T-helper 9 cell (primary cell): ENCODE measurements around the gene KRT71.

Experiments
- DNase-seq: peaks from one replicate; pipeline ENCODE4 v3.0.0-alpha.2; 2020

The KRT71 gene

DNA sequence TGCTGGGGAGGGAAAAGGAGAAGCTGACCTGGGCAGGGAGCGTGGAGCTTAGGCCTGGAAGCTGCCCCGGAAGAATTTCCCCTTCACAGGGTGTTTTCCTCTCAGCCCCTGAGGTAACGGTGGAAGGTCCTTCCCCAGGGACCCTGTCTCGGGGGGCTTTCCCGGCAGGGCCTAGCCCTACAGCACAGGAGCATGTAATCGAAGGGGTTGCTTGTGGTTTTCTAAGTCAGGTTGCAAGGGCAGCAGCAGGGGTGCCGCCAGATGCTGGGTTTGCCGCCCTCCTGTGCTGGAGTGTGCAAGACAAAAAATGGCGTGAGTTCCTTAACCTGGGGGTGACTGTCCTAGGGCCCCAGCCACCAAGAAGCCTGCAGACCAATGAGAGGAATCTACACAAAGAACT lies 22.3 kb upstream of the KRT71 start:
- no peak for DNase-seq

DNA sequence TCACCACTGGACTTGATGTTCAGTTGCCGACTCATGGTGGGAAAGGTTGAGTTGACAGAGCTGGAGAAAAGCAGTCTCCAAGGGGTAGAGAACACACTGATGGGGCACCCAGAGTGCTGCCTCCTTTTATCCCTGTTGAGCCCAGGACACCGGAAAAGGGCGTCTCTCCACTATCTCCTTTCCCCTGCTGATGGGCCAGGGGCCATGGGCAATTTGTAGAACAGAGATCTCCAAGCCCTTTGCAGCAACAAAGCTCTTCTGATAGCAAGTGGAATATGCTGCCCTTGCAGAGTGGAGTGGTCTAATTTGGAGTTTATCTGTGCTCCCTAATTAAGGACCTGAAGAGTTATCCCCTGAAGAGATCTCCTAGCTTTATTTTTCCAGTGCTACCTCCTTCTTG lies 20.8 kb upstream of the KRT71 start, which contains the start of gene KRT74:
KRT74 (minus strand) TSS at position 101 of the 400 bp plus-strand sequence; CDS start at position 35, 66 bp downstream.
- no peak for DNase-seq

DNA sequence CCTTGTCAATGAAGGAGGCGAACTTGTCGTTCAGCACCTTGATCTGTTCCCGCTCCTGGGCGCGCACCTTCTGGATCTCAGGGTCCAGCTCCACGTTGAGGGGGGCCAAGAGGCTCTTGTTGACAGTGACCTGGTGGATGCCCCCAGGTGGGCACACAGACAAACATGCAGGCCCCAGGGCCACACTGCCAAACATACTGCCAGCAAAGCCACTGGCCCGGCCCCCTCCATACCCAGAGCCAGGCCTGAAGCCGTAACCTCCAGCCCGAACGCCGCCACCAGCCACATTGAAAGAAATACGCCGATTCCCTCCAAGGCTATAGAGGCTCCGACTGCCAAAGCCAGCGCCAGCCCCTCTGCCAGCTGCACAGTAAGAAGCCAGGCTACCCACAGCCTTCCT lies 20.4 kb upstream of the KRT71 start:
- DNase-seq, result no peak

DNA sequence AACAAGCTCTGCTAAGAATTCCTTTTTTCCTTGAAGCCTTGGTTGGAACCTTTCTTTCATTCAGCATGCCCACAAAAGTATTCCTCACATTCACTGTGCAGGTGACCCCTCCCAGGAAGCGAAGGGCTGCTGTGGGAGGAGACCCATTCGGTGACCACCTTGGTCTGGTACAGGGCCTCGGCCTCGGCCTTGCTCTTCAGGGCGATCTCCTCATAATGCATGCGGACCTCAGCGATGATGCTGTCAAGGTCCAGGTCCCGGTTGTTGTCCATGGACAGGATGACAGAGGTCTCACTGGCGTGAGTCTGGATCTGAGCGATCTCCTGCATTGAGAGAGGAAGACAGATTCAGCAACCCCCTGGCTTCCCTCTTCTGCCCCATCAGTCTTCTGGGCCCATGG lies 17.6 kb upstream of the KRT71 start:
- no peak for DNase-seq

DNA sequence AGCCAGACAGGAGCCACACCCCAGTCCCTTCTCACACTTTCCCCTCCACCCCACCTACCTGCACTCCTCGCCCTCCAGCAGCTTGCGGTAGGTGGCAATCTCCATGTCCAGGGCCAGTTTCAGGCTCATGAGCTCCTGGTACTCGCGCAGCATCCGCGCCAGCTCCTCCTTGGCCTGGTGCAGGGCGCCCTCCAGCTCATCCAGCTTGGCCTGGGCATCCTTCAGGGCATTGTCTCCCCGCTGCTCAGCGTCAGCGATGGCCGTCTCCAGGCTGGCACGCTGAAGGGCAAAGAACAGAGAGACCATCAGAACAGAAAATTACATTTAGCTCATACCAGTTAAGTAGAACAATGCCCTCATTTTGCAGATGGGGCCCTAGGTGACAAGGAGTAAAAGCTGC lies 15.2 kb upstream of the KRT71 start:
- DNase-seq, result no peak

DNA sequence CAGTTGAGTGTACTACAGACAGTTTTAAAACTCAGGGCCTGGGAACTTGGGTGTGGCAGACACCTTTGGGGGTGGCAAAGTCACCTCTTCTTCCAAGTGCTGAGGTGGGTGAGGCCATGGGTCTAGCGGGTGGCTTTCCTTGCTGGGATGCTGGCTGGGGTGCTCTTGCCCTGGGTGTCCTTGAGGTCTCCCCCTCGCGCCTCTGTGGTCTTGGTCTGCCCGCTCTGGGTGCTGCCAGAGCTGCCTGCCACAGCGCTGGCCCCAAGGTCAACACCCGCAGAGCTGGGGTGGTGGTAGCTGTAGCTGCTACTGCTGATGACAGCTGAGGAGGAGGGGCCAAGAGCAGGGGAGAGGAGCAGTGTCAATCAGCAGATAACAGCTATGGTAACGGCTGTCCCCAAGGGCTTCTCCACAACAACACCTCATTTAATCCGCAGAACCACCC lies 13.9 kb upstream of the KRT71 start:
- DNase-seq, result no peak

DNA sequence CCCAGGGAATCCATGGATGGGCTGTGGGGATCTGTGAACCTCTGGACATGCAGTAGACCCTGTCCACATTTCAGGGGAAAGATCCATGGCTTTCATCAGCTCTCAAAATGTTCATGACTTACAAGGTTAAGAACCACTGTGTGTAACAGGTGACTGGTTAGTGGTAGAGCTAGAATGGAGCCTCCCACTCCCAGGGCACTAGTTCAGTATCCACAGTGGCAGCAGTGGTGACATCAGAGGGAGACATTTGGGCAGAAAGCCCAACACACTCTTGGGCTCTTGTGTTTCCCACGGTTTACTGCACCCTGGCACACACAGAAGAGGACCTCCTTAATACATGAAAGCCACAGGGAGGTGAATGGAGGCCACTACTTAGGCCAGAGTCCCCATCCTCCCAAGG lies 11.6 kb upstream of the KRT71 start:
- no peak for DNase-seq

DNA sequence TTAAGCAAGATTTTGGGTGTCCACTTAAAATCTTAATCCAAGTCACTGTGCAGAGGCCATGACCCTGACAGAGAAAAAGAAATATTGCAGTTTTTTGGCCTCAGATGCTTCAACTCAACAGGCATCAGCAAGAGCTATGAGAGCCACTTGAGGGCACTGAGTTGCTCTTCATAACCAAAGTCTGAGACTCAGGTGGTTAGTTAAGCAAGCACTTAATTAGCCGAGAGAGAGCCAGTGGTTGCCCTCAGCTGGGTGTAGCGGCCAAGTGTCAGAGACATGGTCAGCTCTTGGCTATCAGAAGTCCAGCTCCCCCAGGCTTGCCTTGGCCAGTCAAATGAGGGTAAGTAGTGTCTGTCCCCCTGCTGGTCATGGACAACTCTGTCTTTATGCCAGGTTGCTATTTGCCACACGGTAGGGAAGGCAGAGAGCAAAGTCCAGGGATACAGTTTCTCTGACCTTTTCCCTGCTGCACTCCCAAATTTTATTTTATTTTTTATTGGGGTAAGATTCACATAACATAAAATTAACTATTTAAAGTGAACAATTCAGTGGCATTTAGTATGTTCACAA lies 9.0 kb upstream of the KRT71 start:
- DNase-seq, result no peak

DNA sequence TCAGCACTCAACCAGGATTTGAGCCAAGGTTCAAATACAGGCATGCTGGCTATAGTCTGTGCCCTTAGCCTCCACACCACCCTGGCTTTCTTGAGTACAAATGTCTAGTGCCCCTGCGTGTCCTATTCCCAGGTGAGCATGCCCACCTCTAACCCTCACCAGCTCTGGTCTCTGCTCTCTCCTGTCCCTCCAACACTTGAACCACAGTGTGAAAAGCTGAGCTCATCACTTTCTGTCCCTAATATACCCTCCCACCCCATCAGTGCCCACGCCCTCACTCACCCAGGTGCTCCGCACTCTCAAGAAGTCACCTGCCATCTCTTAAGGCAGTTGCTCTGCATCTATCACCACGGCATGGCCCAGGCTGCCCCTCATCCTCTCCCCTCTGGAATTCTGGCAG lies 7.0 kb upstream of the KRT71 start:
- no peak for DNase-seq

DNA sequence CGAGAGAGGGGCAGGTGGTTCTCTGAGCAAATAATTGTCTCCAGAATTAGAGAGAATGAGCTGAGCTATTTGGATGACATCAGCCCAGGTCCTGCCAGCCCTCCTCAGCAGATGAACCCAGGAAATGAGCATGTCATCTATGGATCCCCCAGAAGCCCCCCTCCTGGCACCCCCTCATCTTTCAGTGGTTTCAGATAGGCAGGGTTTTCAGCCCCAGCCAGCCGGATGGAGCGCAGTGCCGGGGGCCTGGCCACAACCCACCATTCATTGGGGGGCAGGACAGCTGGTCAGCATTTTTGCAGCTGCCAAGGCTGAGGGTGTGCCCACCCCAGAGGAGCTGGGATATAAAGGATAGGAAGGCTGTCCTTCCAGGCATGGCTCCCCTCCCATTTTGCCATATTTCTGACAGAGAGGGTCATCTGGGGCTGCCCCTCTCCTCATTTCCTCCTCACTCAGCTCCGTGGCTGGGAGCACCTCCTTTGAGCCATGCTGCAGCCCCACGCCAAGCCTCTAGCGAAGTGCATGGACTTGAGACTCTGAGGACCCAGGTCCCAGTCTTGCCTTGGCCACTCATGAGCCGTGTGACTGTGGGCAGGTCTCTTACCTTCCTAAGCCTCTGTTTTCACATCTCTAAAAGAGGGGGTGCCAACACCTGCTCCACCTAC lies 6.0 kb upstream of the KRT71 start:
- no peak for DNase-seq

DNA sequence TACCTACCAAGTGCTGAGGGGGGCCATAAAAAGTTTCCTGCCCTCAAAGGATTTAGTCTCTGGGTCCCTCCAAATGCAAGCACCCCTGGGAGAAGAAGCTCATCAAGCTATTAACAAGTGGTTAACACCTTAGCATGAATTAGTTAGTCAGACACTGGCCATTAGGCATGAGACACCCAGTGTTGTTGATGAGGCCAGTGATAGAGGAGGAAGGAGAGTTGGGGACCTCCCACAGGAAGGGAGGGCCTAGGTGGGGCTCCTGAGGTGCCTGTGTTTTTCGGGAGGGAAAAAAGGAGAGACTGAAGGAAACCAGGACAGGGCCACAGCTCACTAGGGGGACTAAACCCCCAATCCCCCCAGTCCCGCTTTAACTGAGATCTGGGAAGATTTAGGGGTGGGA lies 4.5 kb upstream of the KRT71 start:
- DNase-seq, result no peak

DNA sequence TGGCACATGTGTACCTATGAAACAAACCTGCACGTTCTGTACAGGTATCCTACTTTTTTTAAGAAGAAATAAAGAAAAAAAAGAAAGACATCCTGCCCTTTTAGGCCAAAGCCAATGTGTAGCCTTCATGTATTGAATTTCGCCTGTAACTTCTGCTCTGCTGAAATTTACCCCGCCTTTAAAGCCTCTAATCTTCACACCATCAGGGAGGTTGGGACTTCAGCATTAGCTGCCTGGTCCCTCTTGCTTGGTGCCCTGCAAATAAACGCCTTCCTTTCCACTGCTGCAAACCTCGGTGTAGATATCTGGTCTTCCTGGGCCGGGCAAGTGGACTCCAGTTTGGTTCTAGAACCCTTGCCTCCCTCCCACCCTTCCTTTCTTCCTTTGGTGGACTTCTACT lies 2.6 kb upstream of the KRT71 start:
- DNase-seq, result no peak

DNA sequence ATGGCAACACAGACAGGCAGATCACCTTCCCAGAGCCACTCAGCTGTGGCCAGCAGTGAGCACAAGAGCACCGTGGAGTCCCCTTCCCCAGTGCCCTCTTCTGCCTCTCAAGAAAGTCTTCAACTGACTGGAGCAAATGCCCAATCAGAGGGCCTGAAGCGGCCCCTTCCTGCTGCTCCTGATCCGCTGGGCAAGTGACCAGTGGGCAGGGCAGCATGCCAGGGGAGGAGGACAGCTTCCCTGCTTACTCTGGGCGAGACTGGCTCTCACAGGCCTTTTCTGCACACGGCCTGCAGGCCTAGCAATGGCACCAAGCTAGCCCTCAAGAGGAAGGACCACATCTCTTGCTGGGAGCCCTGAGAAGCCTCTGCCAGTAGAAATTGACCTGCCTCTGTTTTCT lies 890 bp downstream of the KRT71 start:
- no peak for DNase-seq

DNA sequence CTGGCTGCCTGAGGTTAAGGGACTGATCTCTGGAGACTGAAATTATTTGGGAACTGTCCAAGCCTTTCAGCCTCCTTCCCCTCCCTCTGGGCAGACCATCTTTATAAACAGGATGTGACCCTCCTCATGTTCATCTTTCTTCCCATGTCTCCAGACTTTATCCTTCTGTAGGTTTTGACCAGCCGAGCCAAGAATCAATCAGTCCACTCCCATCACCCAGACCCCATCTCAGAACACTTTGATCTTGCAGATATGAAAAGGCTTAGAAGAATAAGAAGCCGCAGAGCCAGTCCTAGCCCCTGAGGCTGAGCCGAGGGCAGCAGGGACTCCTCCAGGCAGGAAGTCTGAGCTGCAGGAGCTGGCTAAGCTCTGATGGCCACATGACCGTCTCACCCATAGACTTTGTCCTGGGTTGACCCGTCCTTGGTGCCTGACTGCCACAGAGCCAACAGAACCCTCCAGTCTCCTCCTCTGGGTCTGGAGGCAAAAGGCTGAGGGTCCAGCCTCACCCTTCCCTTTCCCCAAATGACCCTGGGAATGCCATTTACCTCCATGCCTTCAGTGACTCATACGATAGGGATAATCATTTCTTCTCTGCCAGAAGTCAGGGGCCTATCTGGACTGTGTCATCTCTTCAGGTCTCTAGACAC lies 1.6 kb downstream of the KRT71 start:
- DNase-seq, result no peak

DNA sequence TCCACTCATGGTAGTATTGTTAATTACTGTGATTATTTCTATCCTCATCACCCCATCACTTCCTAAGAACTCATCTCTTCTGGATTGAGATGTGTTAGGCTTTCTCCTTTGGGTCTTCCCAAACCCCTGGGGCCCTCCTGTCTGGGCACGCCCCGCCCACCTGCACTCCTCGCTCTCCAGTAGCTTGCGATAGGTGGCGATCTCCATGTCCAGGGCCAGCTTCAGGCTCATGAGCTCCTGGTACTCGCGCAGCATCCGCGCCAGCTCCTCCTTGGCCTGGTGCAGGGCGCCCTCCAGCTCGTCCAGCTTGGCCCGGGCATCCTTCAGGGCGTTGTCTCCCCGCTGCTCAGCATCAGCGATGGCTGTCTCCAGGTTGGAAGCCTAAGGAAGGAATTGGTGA lies 6.8 kb downstream of the KRT71 start:
- DNase-seq, result no peak

DNA sequence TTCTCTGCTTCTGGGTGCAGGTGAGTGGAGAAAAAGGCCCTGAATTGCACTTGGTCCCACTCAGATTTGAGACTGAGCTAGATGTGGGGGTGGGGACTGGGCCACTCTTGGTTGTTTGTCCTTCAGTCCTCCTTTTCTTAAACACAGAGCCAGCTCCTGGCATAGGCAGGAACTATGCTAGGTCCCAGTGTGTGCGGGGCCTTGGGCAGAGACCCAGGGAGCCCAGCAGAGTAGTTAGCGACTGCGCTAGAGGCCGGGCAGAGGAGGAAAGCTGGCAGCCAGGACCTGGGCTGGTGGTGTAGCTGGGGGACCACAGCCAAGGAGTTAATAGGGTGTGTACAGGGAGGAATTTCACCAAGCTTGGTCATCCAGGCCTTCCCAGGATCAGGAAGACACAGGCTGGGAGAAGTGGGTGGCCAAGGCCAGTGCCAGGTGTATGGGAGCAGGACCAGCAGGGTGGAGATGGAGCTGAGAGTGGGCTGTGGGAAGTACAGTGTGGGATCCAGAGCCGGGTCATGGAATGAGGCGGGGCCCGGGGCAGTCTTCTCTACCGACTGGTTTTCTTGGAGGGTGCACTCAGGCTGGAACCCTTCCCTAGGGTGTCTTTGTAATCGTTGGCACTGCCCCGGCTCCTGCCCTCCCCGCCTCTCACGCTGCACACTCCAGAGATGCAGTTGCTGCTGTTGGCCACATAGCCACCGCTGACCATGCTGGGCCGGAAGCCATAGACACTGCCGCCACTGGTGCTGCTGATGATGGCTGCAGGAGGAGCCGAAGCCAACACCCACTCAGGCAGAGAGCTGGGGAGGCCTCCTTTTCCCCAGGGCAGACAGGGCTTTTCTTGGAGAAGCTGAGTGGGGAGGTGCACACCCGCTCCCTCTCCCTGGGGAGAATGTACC lies 8.7 kb downstream of the KRT71 start:
- no peak for DNase-seq

DNA sequence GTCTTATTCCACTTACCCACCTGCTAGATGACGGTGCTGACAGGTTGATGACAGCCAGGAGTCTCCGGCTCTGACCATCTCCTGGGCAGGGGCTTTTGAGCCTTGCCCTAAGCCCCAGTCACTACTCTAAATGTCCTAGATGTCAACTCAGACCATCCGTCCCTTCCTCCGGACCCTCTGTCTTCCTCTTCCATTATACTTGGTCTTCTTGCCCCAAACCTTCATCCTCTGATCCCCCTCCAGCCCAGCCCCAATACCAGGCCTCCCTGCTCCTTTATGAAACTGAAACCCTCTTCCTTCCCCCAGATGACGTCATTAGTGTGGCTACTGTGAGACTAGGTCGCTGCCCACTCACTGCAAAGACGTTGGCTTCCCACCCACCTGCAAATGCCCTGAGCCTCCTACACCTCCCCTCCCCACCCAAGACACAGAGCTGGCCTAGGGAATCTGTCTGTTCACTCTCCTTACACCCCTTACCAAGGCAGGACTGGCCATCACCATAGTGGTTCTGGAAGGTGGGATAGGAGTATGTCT lies 10.1 kb downstream of the KRT71 start:
- no peak for DNase-seq

DNA sequence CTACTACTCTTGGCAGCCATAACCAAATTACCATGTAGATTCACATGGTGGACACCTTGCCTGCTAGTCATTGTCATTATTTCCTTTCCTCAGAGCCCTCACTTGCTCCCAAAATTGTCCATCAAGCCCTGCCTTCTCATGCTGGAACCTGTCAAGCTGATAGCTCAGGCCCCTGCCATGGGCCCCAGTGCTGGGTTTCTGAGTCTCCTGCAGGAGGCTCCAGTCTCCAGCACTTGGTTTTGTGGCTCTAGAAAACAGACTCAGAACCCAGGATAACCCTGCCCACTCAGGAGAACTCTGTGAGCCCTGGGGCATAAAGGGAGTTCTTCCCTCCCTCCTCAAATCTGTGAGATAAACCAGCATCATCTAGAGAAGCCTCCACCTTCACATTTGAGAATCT lies 10.8 kb downstream of the KRT71 start:
- DNase-seq, result no peak

DNA sequence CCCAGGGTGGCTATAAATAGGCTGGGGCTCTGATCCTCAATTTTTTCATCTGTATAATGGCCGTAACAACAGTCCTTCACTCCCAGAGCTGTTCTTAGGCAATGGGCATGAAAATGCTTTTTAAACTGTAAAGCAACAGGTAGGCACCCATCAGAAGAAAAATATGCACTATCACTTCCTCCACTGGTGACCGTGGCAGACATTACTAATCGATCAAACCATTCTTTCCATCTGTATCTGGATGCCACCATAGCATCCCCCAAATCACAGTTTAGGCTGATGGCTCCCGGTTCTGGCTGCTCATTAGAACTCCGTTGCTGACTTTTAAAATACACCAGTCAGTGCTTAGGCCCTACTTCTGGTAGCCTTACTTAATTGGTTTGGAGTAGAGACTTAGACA lies 11.2 kb downstream of the KRT71 start:
- DNase-seq, result no peak

DNA sequence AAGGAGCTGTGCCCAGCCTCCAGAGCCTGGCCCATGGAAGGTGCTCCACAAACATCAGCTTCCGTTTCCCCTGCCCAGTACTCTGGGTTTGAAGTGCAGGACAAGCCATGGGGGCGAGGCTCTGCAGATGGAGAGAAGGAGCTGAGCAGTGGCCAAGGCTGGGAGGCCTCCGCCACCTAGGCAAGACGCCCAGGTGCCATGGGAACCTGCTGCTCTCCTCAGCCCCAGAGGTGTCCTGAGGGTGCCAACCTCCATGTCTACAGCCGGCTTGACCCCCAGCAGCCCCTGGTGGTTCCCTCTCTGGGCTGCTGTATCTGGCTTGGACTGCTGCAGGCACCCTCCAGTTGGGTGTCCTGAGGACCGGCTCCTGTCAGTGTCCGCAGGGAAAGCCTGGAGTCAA lies 12.4 kb downstream of the KRT71 start:
- no peak for DNase-seq

DNA sequence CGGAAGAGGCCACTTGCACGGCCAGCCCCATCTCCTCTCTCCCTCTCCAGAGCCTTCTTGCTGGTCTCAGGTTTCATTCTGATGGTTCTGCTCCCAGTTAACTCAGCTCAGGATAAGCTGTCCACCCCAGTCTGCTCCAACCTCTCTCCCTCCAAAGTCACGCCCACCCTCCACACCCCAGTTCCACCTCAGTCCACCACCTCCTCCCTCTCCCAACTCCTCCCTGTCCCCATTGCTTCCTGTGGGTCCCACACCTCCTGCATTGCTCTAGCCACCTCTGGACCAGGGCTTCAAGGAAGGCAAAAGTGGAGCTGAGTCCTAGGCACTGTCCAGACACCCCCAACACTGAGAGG lies 13.1 kb downstream of the KRT71 start:
- DNase-seq, result no peak

DNA sequence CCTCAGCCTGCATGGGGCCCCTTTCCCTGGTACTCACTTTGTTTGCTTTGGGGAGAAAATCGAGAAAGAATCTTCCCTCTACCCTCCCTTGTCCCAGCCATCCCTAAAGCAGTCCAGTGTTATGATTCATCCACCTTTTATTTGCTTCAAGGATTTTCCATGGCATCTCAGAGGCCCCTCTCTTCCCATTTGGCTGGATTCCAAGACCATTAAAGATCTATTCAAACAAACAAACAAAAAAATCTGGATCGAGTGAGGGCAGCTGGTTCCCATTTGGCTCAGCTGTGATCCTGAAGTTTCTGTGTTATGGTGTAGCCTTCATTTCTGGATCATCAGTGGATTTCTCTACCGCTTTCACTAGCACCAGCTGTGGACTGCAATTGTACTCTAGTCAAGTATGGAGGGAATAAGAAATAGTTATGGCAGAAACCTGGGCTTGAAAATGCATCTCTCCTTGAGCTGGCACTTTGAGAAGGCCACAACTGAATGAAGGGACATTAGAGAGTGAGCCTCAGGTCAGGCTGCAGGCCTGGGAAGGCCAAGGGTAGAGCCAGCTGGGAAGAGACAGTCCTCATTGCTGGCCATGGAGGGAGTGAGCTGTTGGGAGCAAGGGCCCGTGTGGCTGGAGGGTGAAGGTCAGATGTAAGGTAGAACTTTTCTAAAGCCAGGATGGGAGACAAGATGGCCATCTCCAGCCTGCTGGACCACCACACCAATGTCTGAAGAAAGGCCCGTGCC lies 13.7 kb downstream of the KRT71 start:
- DNase-seq, result no peak

DNA sequence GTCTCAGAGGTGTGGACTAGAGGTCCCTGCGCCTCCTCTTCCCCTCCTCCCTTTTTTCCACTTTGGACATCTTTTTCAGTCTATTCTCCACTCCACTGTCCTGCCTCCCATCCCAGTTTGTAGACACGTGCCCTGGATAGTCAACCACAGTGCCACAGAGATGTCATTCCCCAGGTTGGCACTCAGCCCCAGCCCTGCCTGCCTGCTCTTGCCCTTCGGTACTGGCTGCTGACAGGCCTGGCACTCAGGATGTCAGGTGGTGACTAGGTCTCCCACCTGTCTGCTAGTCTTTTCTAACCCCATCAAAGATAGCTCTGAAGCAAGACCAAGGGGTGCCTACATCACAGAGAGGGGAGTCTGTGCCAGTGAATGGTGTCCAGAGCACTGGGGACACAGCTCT lies 15.8 kb downstream of the KRT71 start:
- DNase-seq, result no peak
